MCF 10A (cell line): Measurements from ENCODE around the gene ANKRD12. TPM values are rescaled to one million over a fixed set of nuclear protein-coding genes. Genes with fewer than 3 reads are reported as not detected.

Experiments used
- BruUV-seq: library from RNA; stranded (reverse); fragments of 400-500 nt; replicated peaks from 2 replicates; lab custom pipeline; 2021; lab: Mats Ljungman, UMichigan
- CTCF ChIA-PET: fragments of 300-600 bp; sonication (Branson Sonifier 250); formaldehyde crosslinking; extraction: SDS; loops from one replicate; lab custom pipeline; 2021; ENCODE audit warnings: antibody characterized with exemption, inconsistent platforms; lab: Yijun Ruan, JAX
- POLR2A ChIA-PET: fragments of 300-600, 350-650 bp; sonication (Branson Sonifier 250); formaldehyde crosslinking; extraction: SDS; loops from one replicate; lab custom pipeline; 2020; ENCODE audit warnings: antibody characterized with exemption, inconsistent platforms; lab: Yijun Ruan, JAX
- DNase-seq: peaks from one replicate; pipeline ENCODE4 v3.0.0-alpha.2; 2018; ENCODE audit not compliant: unreplicated experiment
- H3K27ac Mint-ChIP-seq: one replicate; pipeline ENCODE4 v1.8.0; 2022; ENCODE audit warnings: mild to moderate bottlenecking, low read depth, mixed read lengths; ENCODE audit not compliant: unreplicated experiment
- H3K27me3 Mint-ChIP-seq: one replicate; pipeline ENCODE4 v1.8.0; 2022; ENCODE audit warnings: mixed read lengths; ENCODE audit not compliant: insufficient read depth, unreplicated experiment
- H3K36me3 Mint-ChIP-seq: one replicate; pipeline ENCODE4 v1.8.0; 2022; ENCODE audit warnings: mild to moderate bottlenecking, moderate library complexity, mixed read lengths; ENCODE audit not compliant: insufficient read depth, unreplicated experiment
- H3K4me1 Mint-ChIP-seq: one replicate; pipeline ENCODE4 v1.8.0; 2022; ENCODE audit warnings: mixed read lengths; ENCODE audit not compliant: insufficient read depth, unreplicated experiment
- H3K4me3 Mint-ChIP-seq: one replicate; pipeline ENCODE4 v1.8.0; 2022; ENCODE audit warnings: mild to moderate bottlenecking, moderate library complexity, mixed read lengths; ENCODE audit not compliant: unreplicated experiment
- H3K9me3 Mint-ChIP-seq: one replicate; pipeline ENCODE4 v1.8.0; 2022; ENCODE audit warnings: mixed read lengths; ENCODE audit not compliant: unreplicated experiment
- intact Hi-C: fragments of 100-400 bp; cut with micrococcal nuclease; formaldehyde crosslinking; loops from 2 replicates; pipeline ENCODE4 v1.14.1; 2022
- total RNA-seq: library from RNA; stranded (reverse); gene quantifications from 2 replicates; pipeline ENCODE4 v1.2.3, GENCODE V29; 2022
- TF ChIP-seq, protein P1 (sequence below): fragments of 200-600 bp; IDR thresholded peaks from one replicate; pipeline ENCODE4 v1.8.0; 2022; ENCODE audit warnings: antibody characterized with exemption, mild to moderate bottlenecking; ENCODE audit not compliant: unreplicated experiment

Gene ANKRD12
- total RNA-seq, 1 experiment from 2014 or later = 25.3 TPM

DNA sequence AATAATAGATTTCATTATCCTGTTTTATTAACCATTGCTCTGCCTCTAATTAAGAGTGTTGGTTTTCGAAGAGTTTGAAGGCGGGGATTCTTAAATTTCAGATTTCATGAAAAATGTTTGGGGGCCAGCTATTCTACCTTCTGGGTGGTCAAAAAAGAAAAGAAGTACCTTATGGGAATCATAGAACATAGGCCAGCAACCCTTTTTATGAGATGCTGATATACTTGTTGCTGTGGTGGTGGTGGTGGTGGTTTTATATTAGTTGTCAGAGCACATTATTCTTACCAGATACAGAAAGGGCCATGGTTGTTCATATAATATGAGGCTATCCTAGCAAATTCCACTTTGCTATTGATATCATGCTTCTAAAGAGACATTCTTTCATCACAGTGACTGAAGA lies 4.4 kb downstream of the ANKRD12 start:
- BruUV-seq = no TSS peak
- H3K4me1 Mint-ChIP-seq = peaks cover 36% of the 10 kb centered on the region
- ChIA-PET POLR2A (interaction anchor here (0.7 to 19.7 kb wide), 7 partner anchors 14 to 334 kb away, joined by 3 to 586 read pairs (median 6); partner anchors contain the start of genes NDUFV2 and RALBP1), CTCF (interaction anchor here (0.6 to 2.1 kb wide), 3 partner anchors 36 to 157 kb away, joined by 3 to 10 read pairs (median 4); no protein-coding TSS in a partner anchor)
- intact Hi-C loops = no loop called here
- H3K27me3 Mint-ChIP-seq = no peaks in the 10 kb centered on the region
- no peaks in the 10 kb centered on the region for H3K9me3 Mint-ChIP-seq
- peak overlapping the region; percentile 92 for H3K27ac Mint-ChIP-seq
- peak overlapping the region; percentile 90 for H3K4me3 Mint-ChIP-seq
- DNase-seq = no peak
- TF ChIP-seq, protein P1, sequence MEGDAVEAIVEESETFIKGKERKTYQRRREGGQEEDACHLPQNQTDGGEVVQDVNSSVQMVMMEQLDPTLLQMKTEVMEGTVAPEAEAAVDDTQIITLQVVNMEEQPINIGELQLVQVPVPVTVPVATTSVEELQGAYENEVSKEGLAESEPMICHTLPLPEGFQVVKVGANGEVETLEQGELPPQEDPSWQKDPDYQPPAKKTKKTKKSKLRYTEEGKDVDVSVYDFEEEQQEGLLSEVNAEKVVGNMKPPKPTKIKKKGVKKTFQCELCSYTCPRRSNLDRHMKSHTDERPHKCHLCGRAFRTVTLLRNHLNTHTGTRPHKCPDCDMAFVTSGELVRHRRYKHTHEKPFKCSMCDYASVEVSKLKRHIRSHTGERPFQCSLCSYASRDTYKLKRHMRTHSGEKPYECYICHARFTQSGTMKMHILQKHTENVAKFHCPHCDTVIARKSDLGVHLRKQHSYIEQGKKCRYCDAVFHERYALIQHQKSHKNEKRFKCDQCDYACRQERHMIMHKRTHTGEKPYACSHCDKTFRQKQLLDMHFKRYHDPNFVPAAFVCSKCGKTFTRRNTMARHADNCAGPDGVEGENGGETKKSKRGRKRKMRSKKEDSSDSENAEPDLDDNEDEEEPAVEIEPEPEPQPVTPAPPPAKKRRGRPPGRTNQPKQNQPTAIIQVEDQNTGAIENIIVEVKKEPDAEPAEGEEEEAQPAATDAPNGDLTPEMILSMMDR = no peak
- H3K36me3 Mint-ChIP-seq = peaks cover 9% of the 10 kb centered on the region

- peaks cover 8% of the 10 kb centered on the region for H3K36me3 Mint-ChIP-seq
- ChIA-PET CTCF (interaction anchor here (0.6 to 2.8 kb wide), 7 partner anchors 11 to 492 kb away, joined by 3 to 10 read pairs (median 7); partner anchors contain the start of gene NDUFV2), POLR2A (interaction anchor here (1.0 to 2.8 kb wide), 6 partner anchors 9 to 72 kb away, joined by 4 to 62 read pairs (median 14); partner anchors contain the start of gene ANKRD12)
- no peak overlapping the region for H3K4me3 Mint-ChIP-seq
- no peak for DNase-seq
- TF ChIP-seq, protein P1 = no peak
- intact Hi-C loops = loop anchor here (5.0 kb wide), 4 partner anchors 331 to 494 kb away; partner anchors contain the start of gene RALBP1
- H3K4me1 Mint-ChIP-seq = peaks cover 34% of the 10 kb centered on the region
- no peaks in the 10 kb centered on the region for H3K27me3 Mint-ChIP-seq
- no TSS peak for BruUV-seq
- peak overlapping the region; percentile 57 for H3K27ac Mint-ChIP-seq
- H3K9me3 Mint-ChIP-seq = no peaks in the 10 kb centered on the region
These were observed 9.6 kb downstream of the ANKRD12 start for GRCh38 chr18:9146224-9146623.

DNA sequence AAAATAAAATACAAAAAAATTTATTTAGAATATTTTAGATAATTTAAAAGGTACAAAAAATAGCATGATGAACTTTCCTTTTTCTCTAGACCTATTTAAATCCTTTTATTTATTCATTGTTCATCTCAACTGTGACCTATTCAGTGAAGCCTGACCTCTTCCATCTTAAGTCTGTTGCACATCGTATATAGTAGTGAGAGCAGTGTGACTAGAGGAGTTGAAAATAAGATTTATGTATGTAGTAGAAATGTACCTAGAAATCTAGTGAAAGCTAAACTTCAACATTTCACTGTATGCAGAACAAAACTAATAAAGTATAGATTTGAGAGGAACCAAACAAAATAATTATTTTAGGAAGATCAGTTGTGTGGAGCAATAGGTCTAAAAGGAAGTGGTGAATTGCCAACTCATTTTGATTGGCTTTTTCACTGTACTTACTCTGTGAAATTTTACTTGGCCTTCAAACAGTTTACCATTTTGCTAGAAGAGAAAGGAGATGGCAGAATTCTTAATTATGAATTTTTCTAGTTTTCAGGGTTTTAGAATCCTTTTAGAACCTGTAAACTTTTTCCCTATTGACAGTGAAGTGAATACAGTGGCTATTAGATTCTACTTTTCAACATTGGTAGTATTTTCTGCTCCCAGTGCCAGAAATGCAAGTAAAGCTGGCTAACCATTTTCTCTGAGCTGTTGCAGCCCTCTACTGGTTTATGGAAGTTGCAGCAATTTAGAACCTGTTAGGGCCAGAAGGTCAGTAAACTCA lies 11.0 kb downstream of the ANKRD12 start:
- no TSS peak for BruUV-seq
- no peaks in the 10 kb centered on the region for H3K27me3 Mint-ChIP-seq
- H3K9me3 Mint-ChIP-seq = no peaks in the 10 kb centered on the region
- POLR2A ChIA-PET = interaction anchor here (0.6 to 2.8 kb wide), 9 partner anchors 11 to 151 kb away, joined by 3 to 62 read pairs (median 5); partner anchors contain the start of gene ANKRD12
- intact Hi-C loops = loop anchor here (1.0 to 5.0 kb wide), 6 partner anchors 74 to 495 kb away; partner anchors contain the start of gene RALBP1
- TF ChIP-seq, protein P1 = peak; percentile 66
- H3K4me1 Mint-ChIP-seq = peaks cover 29% of the 10 kb centered on the region
- peak overlapping the region; percentile 66 for H3K27ac Mint-ChIP-seq
- CTCF ChIA-PET = interaction anchor here (0.7 to 2.8 kb wide), 9 partner anchors 9 to 1240 kb away, joined by 3 to 10 read pairs (median 5); partner anchors contain the start of gene NDUFV2
- H3K36me3 Mint-ChIP-seq = peaks cover 8% of the 10 kb centered on the region
- peak; percentile 79 for DNase-seq
- H3K4me3 Mint-ChIP-seq = no peak overlapping the region

GRCh38 chr18:9148203-9148552 lies 11.6 kb downstream of the ANKRD12 start:
- Mint-ChIP-seq H3K9me3 (no peaks in the 10 kb centered on the region), H3K27me3 (no peaks in the 10 kb centered on the region), H3K27ac (peak overlapping the region; percentile 66), H3K36me3 (peaks cover 8% of the 10 kb centered on the region), H3K4me1 (peaks cover 29% of the 10 kb centered on the region), H3K4me3 (no peak overlapping the region)
- intact Hi-C loops = loop anchor here (1.0 to 5.0 kb wide), 6 partner anchors 75 to 496 kb away; partner anchors contain the start of gene RALBP1
- ChIA-PET POLR2A (interaction anchor here (0.6 to 2.8 kb wide), 6 partner anchors 11 to 151 kb away, joined by 3 to 62 read pairs (median 14); partner anchors contain the start of gene ANKRD12), CTCF (interaction anchor here (0.7 to 2.8 kb wide), 7 partner anchors 10 to 1240 kb away, joined by 3 to 10 read pairs (median 4); partner anchors contain the start of gene NDUFV2)
- TF ChIP-seq, protein P1 = no peak
- DNase-seq = no peak
- no TSS peak for BruUV-seq
